H1 (cell line): ENCODE measurements around the gene BPIFA2. TPM values are rescaled to one million over a fixed set of nuclear protein-coding genes. Genes with fewer than 3 reads are reported as not detected.

Experiments
- CTCF ChIA-PET: fragments of 300-600 bp; sonication (Branson Sonifier 250); formaldehyde crosslinking; loops from one replicate; lab custom pipeline; 2021; ENCODE audit not compliant: partially characterized antibody; lab: Charles Lee
- POLR2A ChIA-PET: fragments of 300-600 bp; sonication (Branson Sonifier 250); formaldehyde crosslinking; loops from one replicate; lab custom pipeline; 2021; ENCODE audit warnings: inconsistent platforms; ENCODE audit not compliant: partially characterized antibody; lab: Charles Lee
- DNase-seq, 2 experiments: peaks; one replicate each; pipeline versions ENCODE4 v3.0.0 to v3.0.0-alpha.2; 2010 to 2022; ENCODE audit warnings: low spot score in 2 of 2, low read depth in 1 of 2, mixed read lengths in 1 of 2
- FAIRE-seq: peaks from 2 replicates; lab custom pipeline; 2011; peaks lifted over from hg19 to GRCh38; lab: Jason Lieb, UNC
- H2AFZ ChIP-seq: 2 replicates; pipeline ENCODE4 v1.8.1; 2012; ENCODE audit warnings: low read length, inconsistent platforms
- H2AK5ac ChIP-seq: 2 replicates; pipeline ENCODE4 v1.6.1; 2013; ENCODE audit warnings: low read depth, low read length
- H2BK120ac ChIP-seq: replicated peaks from 2 replicates; pipeline ENCODE3; 2013; ENCODE audit warnings: low read depth, low read length, inconsistent platforms
- H2BK12ac ChIP-seq: 2 replicates; pipeline ENCODE4 v1.6.1; 2013; ENCODE audit warnings: low read depth, low read length
- H2BK15ac ChIP-seq: 2 replicates; pipeline ENCODE4 v1.6.1; 2013; ENCODE audit warnings: low read length
- H2BK20ac ChIP-seq: 2 replicates; pipeline ENCODE4 v1.6.1; 2013; ENCODE audit warnings: low read length
- H2BK5ac ChIP-seq: 2 replicates; pipeline ENCODE4 v1.6.1; 2013; ENCODE audit warnings: low read depth, low read length
- H3K14ac ChIP-seq: 2 replicates; pipeline ENCODE4 v1.6.1; 2013; ENCODE audit warnings: inconsistent platforms; ENCODE audit not compliant: insufficient read length
- H3K18ac ChIP-seq: 2 replicates; pipeline ENCODE4 v1.6.1; 2013; ENCODE audit warnings: low read length; ENCODE audit errors: extremely low read depth
- H3K23ac ChIP-seq: 2 replicates; pipeline ENCODE4 v1.6.1; 2013; ENCODE audit warnings: inconsistent platforms; ENCODE audit not compliant: insufficient read length
- H3K23me2 ChIP-seq: 2 replicates; pipeline ENCODE4 v1.6.1; 2013; ENCODE audit warnings: low read depth, low read length
- H3K27ac ChIP-seq: 2 replicates; pipeline ENCODE4 v1.6.1; 2011; ENCODE audit warnings: low read depth, low read length, inconsistent platforms
- H3K27me3 ChIP-seq, 4 experiments: replicated peaks in 1 of 4; 1 replicate in 1 of 4; 2 replicates in 3 of 4; pipeline versions ENCODE4 v1.6.1 to v1.8.1; 2011 to 2013; ENCODE audit warnings: low read length in 3 of 4, mild to moderate bottlenecking in 3 of 4, inconsistent platforms in 2 of 4, mixed read lengths in 2 of 4, moderate library complexity in 1 of 4; ENCODE audit not compliant: control insufficient read depth in 3 of 4, insufficient read depth in 3 of 4; ENCODE audit errors: extremely low read depth in 1 of 4
- H3K36me3 ChIP-seq, 4 experiments: 2 replicates each; pipeline versions ENCODE4 v1.6.1 to v1.8.1; 2011 to 2013; ENCODE audit warnings: mild to moderate bottlenecking in 4 of 4, low read length in 3 of 4, moderate library complexity in 2 of 4, control low read depth in 1 of 4, inconsistent platforms in 1 of 4; ENCODE audit not compliant: insufficient read depth in 4 of 4, control insufficient read depth in 2 of 4
- H3K4ac ChIP-seq: replicated peaks from 2 replicates; pipeline ENCODE3; 2013; ENCODE audit warnings: low read length, low read depth, mixed read lengths, inconsistent platforms; ENCODE audit not compliant: insufficient read length
- H3K4me1 ChIP-seq, 4 experiments: replicated peaks in 1 of 4; 1 replicate in 1 of 4; 2 replicates in 3 of 4; pipeline versions ENCODE4 v1.6.1 to v1.8.1; 2011 to 2013; ENCODE audit warnings: low read length in 3 of 4, inconsistent platforms in 2 of 4, mixed read lengths in 1 of 4; ENCODE audit not compliant: insufficient read depth in 4 of 4, control insufficient read depth in 3 of 4
- H3K4me2 ChIP-seq, 2 experiments: 2 replicates each; pipeline versions ENCODE4 v1.6.1 to v1.8.1; 2011 to 2013; ENCODE audit warnings: low read depth in 2 of 2, low read length in 2 of 2, control low read depth in 1 of 2, inconsistent platforms in 1 of 2, mild to moderate bottlenecking in 1 of 2; ENCODE audit not compliant: insufficient read depth in 1 of 2
- H3K4me3 ChIP-seq, 4 experiments: fragments of 200-600, 300-600 bp in 1 of 4; sonication (generic), shearing (Covaris generic), sonication (Bioruptor Twin) in 1 of 4; 2 replicates each; pipeline versions ENCODE4 v1.5.1 to v1.8.1; 2011 to 2016; ENCODE audit warnings: low read length in 4 of 4, low read depth in 3 of 4, control low read depth in 2 of 4, inconsistent platforms in 2 of 4, mild to moderate bottlenecking in 2 of 4, mixed read lengths in 1 of 4, moderate library complexity in 1 of 4; ENCODE audit not compliant: insufficient read depth in 2 of 4; ENCODE audit errors: extremely low read depth in 1 of 4
- H3K56ac ChIP-seq: replicated peaks from 2 replicates; pipeline ENCODE3; 2013; ENCODE audit warnings: low read depth, mild to moderate bottlenecking, mixed read lengths, low read length, inconsistent platforms; ENCODE audit not compliant: insufficient read length
- H3K79me1 ChIP-seq: 2 replicates; pipeline ENCODE4 v1.6.1; 2013; ENCODE audit warnings: low read depth, low read length, control low read depth
- H3K79me2 ChIP-seq, 2 experiments: 2 replicates each; pipeline versions ENCODE4 v1.6.1 to v1.8.1; 2012 to 2013; ENCODE audit warnings: low read length in 2 of 2, mild to moderate bottlenecking in 2 of 2, inconsistent platforms in 1 of 2; ENCODE audit not compliant: insufficient read depth in 2 of 2, control insufficient read depth in 1 of 2
- H3K9ac ChIP-seq, 4 experiments: replicated peaks in 1 of 4; 1 replicate in 1 of 4; 2 replicates in 3 of 4; pipeline versions ENCODE4 v1.6.1 to v1.8.1; 2011 to 2013; ENCODE audit warnings: low read depth in 3 of 4, low read length in 3 of 4, control low read depth in 2 of 4, mild to moderate bottlenecking in 2 of 4, moderate library complexity in 2 of 4, inconsistent platforms in 1 of 4; ENCODE audit errors: extremely low read depth in 1 of 4
- H3K9me3 ChIP-seq, 2 experiments: 2 replicates each; pipeline versions ENCODE4 v1.6.1 to v1.8.1; 2012 to 2013; ENCODE audit warnings: mild to moderate bottlenecking in 2 of 2, moderate library complexity in 2 of 2, control low read depth in 1 of 2, inconsistent platforms in 1 of 2, low read depth in 1 of 2, low read length in 1 of 2, mixed read lengths in 1 of 2; ENCODE audit not compliant: insufficient read depth in 2 of 2
- H4K20me1 ChIP-seq, 2 experiments: replicated peaks in 1 of 2; 2 replicates each; pipeline versions ENCODE3 to v1.8.1; 2011 to 2013; ENCODE audit warnings: inconsistent platforms in 2 of 2, low read length in 2 of 2, mild to moderate bottlenecking in 1 of 2; ENCODE audit not compliant: insufficient read depth in 2 of 2, control insufficient read depth in 1 of 2
- H4K5ac ChIP-seq: 2 replicates; pipeline ENCODE4 v1.6.1; 2013; ENCODE audit warnings: low read length, low read depth, mixed read lengths, inconsistent platforms; ENCODE audit not compliant: insufficient read length
- H4K8ac ChIP-seq: 2 replicates; pipeline ENCODE4 v1.8.0; 2013; ENCODE audit warnings: mild to moderate bottlenecking, moderate library complexity, low read length, inconsistent platforms; ENCODE audit not compliant: insufficient read depth; ENCODE audit errors: extremely low read depth
- H4K91ac ChIP-seq: replicated peaks from 2 replicates; pipeline ENCODE3; 2013; ENCODE audit warnings: low read length, mixed read lengths, inconsistent platforms; ENCODE audit not compliant: insufficient read length
- EZH2 ChIP-seq: fragments of 200-600 bp; sonication (generic); IDR thresholded peaks from 2 replicates; pipeline ENCODE4 v1.7.1; 2012; ENCODE audit warnings: low read depth, mild to moderate bottlenecking, moderate library complexity, low read length, inconsistent platforms; ENCODE audit not compliant: severe bottlenecking
- KDM1A ChIP-seq: fragments of 200-600, 300-600 bp; sonication (generic); IDR thresholded peaks from 2 replicates; pipeline ENCODE4 v1.7.1; 2016; ENCODE audit warnings: mild to moderate bottlenecking, low read length, borderline replicate concordance
- WGBS, 2 experiments: shearing (Covaris generic) in 1 of 2; methylation state at CpG; one replicate each; pipeline versions ENCODE4 v1.1.6 to v1.1.7; 2013 to 2015; ENCODE audit warnings: low lambda C conversion rate in 2 of 2, mixed read lengths in 2 of 2, inconsistent platforms in 1 of 2, low coverage in 1 of 2, missing lambda C conversion rate in 1 of 2; ENCODE audit not compliant: insufficient replicate concordance in 2 of 2, insufficient coverage in 1 of 2, insufficient read length in 1 of 2; ENCODE audit errors: extremely low coverage in 1 of 2, missing lambda C conversion rate in 1 of 2; 5-methylcytosine and 5-hydroxymethylcytosine counted together
- polyA plus RNA-seq, 7 experiments: library from polyadenylated mRNA; depleted of rRNA in 3 of 7; stranded (reverse) in 5 of 7; unstranded in 2 of 7; fragments of >200 nt in 5 of 7; fragments of 200-250 nt in 2 of 7; gene quantifications; 1 replicate in 5 of 7; 2 replicates in 1 of 7; 4 replicates in 1 of 7; pipeline versions ENCODE4 v1.2.1 to v1.2.3, GENCODE V29; 2011 to 2013; ENCODE audit warnings: missing spikeins in 2 of 7, mixed read lengths in 2 of 7
- total RNA-seq: library from RNA; stranded (reverse); fragmentation: NEBNext Ultra II Directional; extraction: Animal tissue kit (Norgen Biotek cat#: 25700); gene quantifications from 2 replicates; pipeline ENCODE4 v1.2.1, GENCODE V29; 2021

BPIFA2 gene
- total and polyA plus RNA-seq, 2 of the 8 experiments (the other 6 are each of a cell fraction or from before 2014, with no cell fraction given) = not detected

DNA sequence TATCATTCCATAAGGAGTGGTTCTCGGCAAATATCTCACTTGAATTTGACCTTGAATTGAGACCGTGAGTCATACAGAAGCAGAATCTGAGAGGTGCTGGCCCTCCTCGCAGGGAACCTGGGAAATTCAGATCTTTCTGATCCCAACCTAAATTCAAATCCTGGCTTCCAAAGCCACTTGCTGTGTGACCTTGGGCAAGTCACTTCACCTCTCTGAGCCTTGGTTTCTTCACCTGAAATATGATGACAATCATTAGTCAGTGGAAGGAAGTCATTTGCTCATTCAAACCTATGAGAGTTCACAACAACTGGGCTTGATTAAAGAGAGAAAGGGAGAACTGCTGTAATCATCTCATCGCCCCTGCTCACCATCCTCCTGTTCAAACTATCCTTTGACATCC, 56.4 kb downstream of the BPIFA2 start:
- H3K4me1 ChIP-seq = no peaks in the 10 kb centered on the region
- no peak overlapping the region for H3K4me3 ChIP-seq
- no peak overlapping the region for H4K91ac ChIP-seq
- H2BK5ac ChIP-seq = no peak overlapping the region
- H3K79me2 ChIP-seq = no peaks in the 10 kb centered on the region
- DNase-seq (no peak), FAIRE-seq (no peak)
- H3K9me3 ChIP-seq = no peaks in the 10 kb centered on the region
- no peaks in the 10 kb centered on the region; the same call in 1 of the 2 replicates for H3K79me1 ChIP-seq
- no peak overlapping the region for H3K23ac ChIP-seq
- no peaks in the 10 kb centered on the region for H3K36me3 ChIP-seq
- no peak overlapping the region for H3K27ac ChIP-seq
- CTCF ChIA-PET = interaction anchor here (0.6 to 2.1 kb wide), 3 partner anchors 8 to 75 kb away, joined by 3 to 6 read pairs (median 3); no protein-coding TSS in a partner anchor
- WGBS, 2 experiments = 90% methylated on average over 4 of the region's 4 CpGs; no CpG with 5 or more reads in 1 of the 2 experiments
- H2AK5ac ChIP-seq = no peak overlapping the region
- no peak overlapping the region for H2BK12ac ChIP-seq
- H4K8ac ChIP-seq = no peak overlapping the region
- H2BK120ac ChIP-seq = no peak overlapping the region
- H3K23me2 ChIP-seq = peaks cover 3% of the 10 kb centered on the region; the same call in 1 of the 2 replicates
- H2BK15ac ChIP-seq = no peak overlapping the region
- H3K14ac ChIP-seq = no peak overlapping the region
- no peak overlapping the region for H3K9ac ChIP-seq
- no peak overlapping the region for H4K5ac ChIP-seq
- H3K4ac ChIP-seq = no peak overlapping the region
- peaks cover 0 to 2% (median 0%) of the 10 kb centered on the region in 4 experiments; a peak in 2 of 7 replicates for H3K27me3 ChIP-seq
- no peak overlapping the region for H2AFZ ChIP-seq
- no peak overlapping the region for H3K4me2 ChIP-seq
- no peak overlapping the region for H3K56ac ChIP-seq
- H2BK20ac ChIP-seq = no peak overlapping the region
- POLR2A ChIA-PET = no interaction called here
- no peak overlapping the region for H3K18ac ChIP-seq
- H4K20me1 ChIP-seq = no peaks in the 10 kb centered on the region
- peak; percentile 25; the same call in 1 of the 2 replicates for TF ChIP-seq KDM1A
- no peak for TF ChIP-seq EZH2
